Calu3 (cell line): ENCODE results near the gene DYNC1H1. TPM values are rescaled to one million over a fixed set of nuclear protein-coding genes. Genes with fewer than 3 reads are reported as not detected.

ENCODE experiments used
- BruUV-seq: library from RNA; stranded (reverse); fragments of 400-500 nt; replicated peaks from 2 replicates; lab custom pipeline; 2021; lab: Mats Ljungman, UMichigan
- CTCF ChIA-PET: fragments of 300-600 bp; sonication (Branson Sonifier 250); formaldehyde crosslinking; loops from one replicate; lab custom pipeline; 2022; ENCODE audit warnings: antibody characterized with exemption; lab: Charles Lee
- DNase-seq: peaks from one replicate; pipeline ENCODE4 v3.0.0; 2022
- H3K27ac Mint-ChIP-seq: one replicate; pipeline ENCODE4 v1.8.0; 2022; ENCODE audit warnings: mixed read lengths; ENCODE audit not compliant: unreplicated experiment
- H3K27me3 Mint-ChIP-seq: one replicate; pipeline ENCODE4 v1.8.0; 2022; ENCODE audit warnings: mixed read lengths; ENCODE audit not compliant: unreplicated experiment
- H3K36me3 Mint-ChIP-seq: one replicate; pipeline ENCODE4 v1.8.0; 2022; ENCODE audit warnings: mild to moderate bottlenecking, moderate library complexity, mixed read lengths; ENCODE audit not compliant: insufficient read depth, unreplicated experiment
- H3K4me1 Mint-ChIP-seq: one replicate; pipeline ENCODE4 v1.8.0; 2022; ENCODE audit warnings: mild to moderate bottlenecking, low read depth, mixed read lengths; ENCODE audit not compliant: unreplicated experiment
- H3K4me3 Mint-ChIP-seq: one replicate; pipeline ENCODE4 v1.8.0; 2022; ENCODE audit warnings: mild to moderate bottlenecking, low read depth, moderate library complexity, mixed read lengths; ENCODE audit not compliant: unreplicated experiment
- H3K9me3 Mint-ChIP-seq: one replicate; pipeline ENCODE4 v1.8.0; 2022; ENCODE audit warnings: low read depth, mixed read lengths; ENCODE audit not compliant: unreplicated experiment
- intact Hi-C: fragments of 100-400 bp; cut with micrococcal nuclease; formaldehyde crosslinking; loops from one replicate; pipeline ENCODE4 v1.10.0; 2022; ENCODE audit not compliant: unreplicated experiment
- total RNA-seq: library from RNA; stranded (reverse); gene quantifications from 2 replicates; pipeline ENCODE4 v1.2.3, GENCODE V29; 2022
- TF ChIP-seq, protein P1 (sequence below): fragments of 200-600 bp; IDR thresholded peaks from one replicate; pipeline ENCODE4 v1.8.0; 2022; ENCODE audit warnings: antibody characterized with exemption; ENCODE audit not compliant: unreplicated experiment

The DYNC1H1 gene
- total RNA-seq, 1 experiment from 2014 or later, result 529 TPM

DNA sequence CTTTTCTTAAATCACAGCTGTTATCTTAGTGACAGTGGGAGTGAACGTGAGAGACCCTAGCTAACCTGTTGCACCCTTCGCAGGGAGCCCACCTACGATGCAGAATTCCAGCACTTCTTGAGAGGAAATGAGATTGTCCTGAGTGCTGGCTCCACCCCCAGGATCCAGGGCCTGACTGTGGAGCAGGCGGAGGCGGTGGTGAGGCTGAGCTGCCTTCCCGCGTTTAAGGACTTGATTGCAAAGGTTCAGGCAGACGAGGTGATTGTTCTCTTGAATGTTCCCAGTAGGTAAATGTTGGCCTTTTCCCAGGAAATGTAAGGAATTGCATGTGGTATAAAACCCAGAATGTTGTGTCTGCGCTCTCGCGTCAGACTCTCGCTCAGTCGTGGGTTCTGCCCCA is 75.8 kb downstream of the DYNC1H1 start:
- Mint-ChIP-seq H3K27me3 (no peaks in the 10 kb centered on the region), H3K27ac (no peak overlapping the region), H3K4me3 (no peak overlapping the region), H3K4me1 (no peaks in the 10 kb centered on the region), H3K36me3 (peaks cover 71% of the 10 kb centered on the region), H3K9me3 (no peaks in the 10 kb centered on the region)
- intact Hi-C loops, result no loop called here
- TF ChIP-seq, protein P1, sequence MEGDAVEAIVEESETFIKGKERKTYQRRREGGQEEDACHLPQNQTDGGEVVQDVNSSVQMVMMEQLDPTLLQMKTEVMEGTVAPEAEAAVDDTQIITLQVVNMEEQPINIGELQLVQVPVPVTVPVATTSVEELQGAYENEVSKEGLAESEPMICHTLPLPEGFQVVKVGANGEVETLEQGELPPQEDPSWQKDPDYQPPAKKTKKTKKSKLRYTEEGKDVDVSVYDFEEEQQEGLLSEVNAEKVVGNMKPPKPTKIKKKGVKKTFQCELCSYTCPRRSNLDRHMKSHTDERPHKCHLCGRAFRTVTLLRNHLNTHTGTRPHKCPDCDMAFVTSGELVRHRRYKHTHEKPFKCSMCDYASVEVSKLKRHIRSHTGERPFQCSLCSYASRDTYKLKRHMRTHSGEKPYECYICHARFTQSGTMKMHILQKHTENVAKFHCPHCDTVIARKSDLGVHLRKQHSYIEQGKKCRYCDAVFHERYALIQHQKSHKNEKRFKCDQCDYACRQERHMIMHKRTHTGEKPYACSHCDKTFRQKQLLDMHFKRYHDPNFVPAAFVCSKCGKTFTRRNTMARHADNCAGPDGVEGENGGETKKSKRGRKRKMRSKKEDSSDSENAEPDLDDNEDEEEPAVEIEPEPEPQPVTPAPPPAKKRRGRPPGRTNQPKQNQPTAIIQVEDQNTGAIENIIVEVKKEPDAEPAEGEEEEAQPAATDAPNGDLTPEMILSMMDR, result no peak
- DNase-seq, result no peak
- BruUV-seq, result no TSS peak
- CTCF ChIA-PET, result no interaction called here

DNA sequence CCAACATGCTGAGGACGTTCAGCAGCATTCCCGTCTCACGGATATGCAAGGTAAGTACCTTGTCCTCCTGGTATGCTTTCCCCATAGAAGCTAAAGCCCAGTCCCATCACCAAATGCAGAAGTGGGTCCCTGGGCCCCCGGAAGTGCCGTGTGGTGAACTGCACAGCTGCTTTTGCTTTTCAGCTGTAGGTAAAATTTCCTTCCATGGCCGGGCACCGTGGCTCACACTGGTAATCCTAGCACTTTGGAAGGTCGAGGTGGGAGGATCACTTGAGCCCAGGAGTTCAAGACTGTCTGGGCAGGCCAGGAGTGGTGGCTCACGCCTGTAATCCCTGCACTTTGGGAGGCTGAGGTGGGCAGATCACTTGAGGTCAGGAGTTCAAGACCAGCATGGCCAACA is 78.3 kb downstream of the DYNC1H1 start:
- no TSS peak for BruUV-seq
- Mint-ChIP-seq H3K4me1 (no peaks in the 10 kb centered on the region), H3K9me3 (no peaks in the 10 kb centered on the region), H3K36me3 (peaks cover 80% of the 10 kb centered on the region), H3K4me3 (no peak overlapping the region), H3K27me3 (no peaks in the 10 kb centered on the region), H3K27ac (no peak overlapping the region)
- intact Hi-C loops, result no loop called here
- TF ChIP-seq, protein P1, result no peak
- CTCF ChIA-PET, result no interaction called here
- no peak for DNase-seq

DNA sequence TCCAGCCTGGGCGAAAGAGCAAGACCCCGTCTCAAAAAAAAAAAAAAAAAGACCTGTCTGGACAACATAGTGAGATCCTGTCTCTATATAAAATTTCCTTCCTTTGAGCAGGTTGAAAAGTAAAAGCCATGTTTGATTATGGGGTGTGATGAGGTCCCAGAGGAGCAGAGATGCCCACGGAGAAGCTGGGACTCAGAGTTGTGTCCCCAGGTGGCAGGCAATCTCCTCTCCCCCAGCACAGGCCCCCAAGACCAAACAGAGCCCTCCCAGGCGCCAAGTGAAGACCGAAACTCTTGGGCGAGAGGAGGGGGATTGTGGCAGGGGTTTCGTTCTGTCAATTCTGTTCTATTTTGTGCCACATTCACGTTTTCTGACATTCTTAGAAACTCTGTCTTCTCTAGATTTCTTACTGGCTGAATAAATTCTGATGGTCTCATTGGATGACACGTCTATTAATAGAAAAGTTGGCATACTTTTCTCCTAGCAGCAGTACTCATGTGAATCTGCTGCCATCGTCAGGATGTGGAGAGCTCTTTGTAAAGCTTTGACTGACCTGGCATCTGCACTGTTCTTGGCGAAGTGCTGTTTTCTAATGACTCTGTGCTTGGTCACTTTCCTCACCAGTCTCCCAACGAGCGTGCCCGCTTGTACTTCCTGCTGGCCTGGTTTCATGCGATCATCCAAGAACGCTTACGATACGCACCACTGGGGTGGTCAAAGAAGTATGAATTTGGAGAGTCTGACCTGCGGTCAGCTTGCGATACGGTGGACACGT is 79.1 kb downstream of the DYNC1H1 start:
- Mint-ChIP-seq H3K4me3 (no peak overlapping the region), H3K36me3 (peaks cover 85% of the 10 kb centered on the region), H3K4me1 (no peaks in the 10 kb centered on the region), H3K9me3 (no peaks in the 10 kb centered on the region), H3K27ac (no peak overlapping the region), H3K27me3 (no peaks in the 10 kb centered on the region)
- CTCF ChIA-PET, result no interaction called here
- no peak for DNase-seq
- TF ChIP-seq, protein P1, result no peak
- intact Hi-C loops, result no loop called here
- BruUV-seq, result no TSS peak

DNA sequence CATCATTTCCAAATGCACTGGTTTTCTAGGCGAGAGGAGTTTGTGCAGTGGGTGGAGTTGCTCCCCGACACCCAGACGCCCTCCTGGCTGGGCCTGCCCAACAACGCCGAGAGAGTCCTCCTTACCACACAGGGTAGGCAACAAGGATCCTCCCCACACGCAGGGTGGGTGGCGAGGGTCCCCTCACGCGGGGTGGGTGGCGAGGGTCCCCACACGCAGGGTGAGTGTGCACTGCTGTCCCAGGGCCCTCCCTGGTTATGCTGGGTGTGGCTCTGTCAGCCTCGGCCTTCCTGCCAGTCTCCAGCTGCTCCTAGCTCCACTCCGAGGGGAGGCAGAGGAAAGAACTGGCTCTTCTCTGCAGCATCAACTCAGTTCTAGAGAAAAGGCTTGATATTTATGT is 80.2 kb downstream of the DYNC1H1 start:
- H3K27me3 Mint-ChIP-seq, result no peaks in the 10 kb centered on the region
- no TSS peak for BruUV-seq
- no peak overlapping the region for H3K27ac Mint-ChIP-seq
- H3K36me3 Mint-ChIP-seq, result peaks cover 85% of the 10 kb centered on the region
- H3K4me1 Mint-ChIP-seq, result no peaks in the 10 kb centered on the region
- CTCF ChIA-PET, result no interaction called here
- TF ChIP-seq, protein P1, result no peak
- H3K4me3 Mint-ChIP-seq, result no peak overlapping the region
- intact Hi-C loops, result no loop called here
- no peak for DNase-seq
- no peaks in the 10 kb centered on the region for H3K9me3 Mint-ChIP-seq
